Measurements from ENCODE around the gene GALNT5. TPM values are rescaled to one million over a fixed set of nuclear protein-coding genes. Genes with fewer than 3 reads are reported as not detected.
"Not testable (repeated sequence)": the region's sequence is repeated elsewhere in the genome, so short reads cannot be mapped to it uniquely, and the experiment has no call there.

The GALNT5 gene
- total RNA-seq, 1 donor from 2014 or later: not detected

GRCh38 chr2:157339965-157340655 is 82.6 kb downstream of the GALNT5 start:
- H3K4me2 ChIP-seq: no peak overlapping the region
- no peaks in the 10 kb centered on the region for H3K4me1 ChIP-seq
- no peaks in the 10 kb centered on the region for H3K27me3 Mint-ChIP-seq (ENCODE audit: insufficient read depth, low read depth)
- H3K4me3 Mint-ChIP-seq: no peak overlapping the region
- no peak overlapping the region for H3K9ac ChIP-seq
- no peak overlapping the region for H2AFZ ChIP-seq (replicated peaks)
- H3F3A ChIP-seq (ENCODE audit: low read depth): no peaks in the 10 kb centered on the region
- TF ChIP-seq CTCF (IDR thresholded peaks at IDR 0.05) (no peak), EZH2phosphoT487 (IDR thresholded peaks at IDR 0.05) (no peak), EZH2 (IDR thresholded peaks at IDR 0.05) (no peak)
- no peaks in the 10 kb centered on the region for H3K27me3 ChIP-seq
- no peaks in the 10 kb centered on the region for H3K9me3 ChIP-seq (ENCODE audit: low read depth)
- no peak overlapping the region for H3K27ac ChIP-seq
- no peak for DNase-seq (ENCODE audit: low spot score)
- no peak overlapping the region for H3K4me3 ChIP-seq
- no peaks in the 10 kb centered on the region for H3K36me3 ChIP-seq
- peaks cover 2% of the 10 kb centered on the region for H3K36me3 Mint-ChIP-seq
- no peaks in the 10 kb centered on the region for H4K20me1 ChIP-seq (ENCODE audit: low read depth)
- no peaks in the 10 kb centered on the region for H3K4me1 Mint-ChIP-seq
- H3K79me2 ChIP-seq (ENCODE audit: low read depth): no peaks in the 10 kb centered on the region
- H3K9me3 Mint-ChIP-seq: peaks cover 15% of the 10 kb centered on the region
- H3K27ac Mint-ChIP-seq: no peak overlapping the region

- not testable (repeated sequence) for H3K79me2 ChIP-seq (ENCODE audit: low read depth); H4K20me1 ChIP-seq (ENCODE audit: low read depth); H3K27me3 ChIP-seq; H3K27me3 Mint-ChIP-seq (ENCODE audit: insufficient read depth, low read depth); H3K9ac ChIP-seq; H3K4me3 Mint-ChIP-seq; H3K4me1 ChIP-seq; H3K36me3 ChIP-seq; H3K4me1 Mint-ChIP-seq; H3K9me3 ChIP-seq (ENCODE audit: low read depth); H3K4me3 ChIP-seq; DNase-seq (ENCODE audit: low spot score); H3K27ac Mint-ChIP-seq; H3K4me2 ChIP-seq; H3K27ac ChIP-seq; H3F3A ChIP-seq (ENCODE audit: low read depth); H3K36me3 Mint-ChIP-seq; H2AFZ ChIP-seq (replicated peaks)
- peaks cover 21% of the 10 kb centered on the region for H3K9me3 Mint-ChIP-seq
These were observed 83.9 kb downstream of the GALNT5 start for GRCh38 chr2:157341381-157341780.

GRCh38 chr2:157345647-157346389 is 88.3 kb downstream of the GALNT5 start:
- peaks cover 21% of the 10 kb centered on the region for H3K9me3 Mint-ChIP-seq
- no peak overlapping the region for H3K4me2 ChIP-seq
- no peaks in the 10 kb centered on the region for H3K27me3 ChIP-seq
- H3K4me1 Mint-ChIP-seq: no peaks in the 10 kb centered on the region
- H3K36me3 ChIP-seq: no peaks in the 10 kb centered on the region
- H3K4me3 ChIP-seq: no peak overlapping the region
- TF ChIP-seq EZH2 (IDR thresholded peaks at IDR 0.05) (no peak), EZH2phosphoT487 (IDR thresholded peaks at IDR 0.05) (no peak), CTCF (IDR thresholded peaks at IDR 0.05) (no peak)
- H3K27ac ChIP-seq: no peak overlapping the region
- peaks cover 2% of the 10 kb centered on the region for H3K27me3 Mint-ChIP-seq (ENCODE audit: insufficient read depth, low read depth)
- H3K9ac ChIP-seq: no peak overlapping the region
- H4K20me1 ChIP-seq (ENCODE audit: low read depth): no peaks in the 10 kb centered on the region
- H3K36me3 Mint-ChIP-seq: peaks cover 2% of the 10 kb centered on the region
- H3K79me2 ChIP-seq (ENCODE audit: low read depth): no peaks in the 10 kb centered on the region
- no peaks in the 10 kb centered on the region for H3K9me3 ChIP-seq (ENCODE audit: low read depth)
- peaks cover 7% of the 10 kb centered on the region for H3K4me1 ChIP-seq
- no peaks in the 10 kb centered on the region for H3F3A ChIP-seq (ENCODE audit: low read depth)
- H2AFZ ChIP-seq (replicated peaks): no peak overlapping the region
- DNase-seq (ENCODE audit: low spot score): peak; percentile 7
- H3K4me3 Mint-ChIP-seq: no peak overlapping the region
- no peak overlapping the region for H3K27ac Mint-ChIP-seq
